Upper lobe of left lung (tissue), 6 donors: ENCODE measurements around the gene TMF1. TPM values are rescaled to one million over a fixed set of nuclear protein-coding genes. Genes with fewer than 3 reads are reported as not detected.

Source experiments
- ATAC-seq, 2 donors: fragments of 200-7000 bp; cut with Tn5 transposase; one replicate each; pipeline ENCODE4 v1.9.1; 2022; ENCODE audit warnings: mild to moderate bottlenecking in 2 of 2, moderate library complexity in 2 of 2; ENCODE audit not compliant: low FRiP score in 2 of 2
- DNase-seq, 2 donors: peaks; one replicate each; pipeline ENCODE4 v3.0.0-alpha.2; 2019 to 2020
- H3K27ac ChIP-seq, 4 donors: fragments of 200-600 bp; sonication (generic); one replicate each; pipeline ENCODE4 v1.5.1; 2016 to 2019
- H3K27me3 ChIP-seq, 4 donors: fragments of 200-600 bp; sonication (generic); one replicate each; pipeline ENCODE4 v1.5.1; 2017 to 2019
- H3K36me3 ChIP-seq, 4 donors: fragments of 200-600 bp; sonication (generic); one replicate each; pipeline ENCODE4 v1.5.1; 2016 to 2019
- H3K4me1 ChIP-seq, 4 donors: fragments of 200-600 bp; sonication (generic); one replicate each; pipeline ENCODE4 v1.5.1; 2018 to 2019
- H3K4me3 ChIP-seq, 4 donors: fragments of 200-600 bp; sonication (generic); one replicate each; pipeline ENCODE4 v1.5.1; 2017 to 2019; ENCODE audit warnings: mild to moderate bottlenecking in 2 of 4, moderate library complexity in 1 of 4
- H3K9me3 ChIP-seq, 4 donors: fragments of 200-600 bp; sonication (generic); one replicate each; pipeline ENCODE4 v1.5.1; 2018 to 2019
- CTCF ChIP-seq, 6 experiments: fragments of 450-650 bp in 4 of 6; fragments of 200-600 bp in 2 of 6; sonication (generic) in 2 of 6; IDR thresholded peaks; one replicate each; pipeline ENCODE4 v1.5.1; 2016 to 2019; ENCODE audit warnings: antibody characterized with exemption in 6 of 6
- EP300 ChIP-seq, 4 donors: sonication (generic); formaldehyde crosslinking; IDR thresholded peaks; one replicate each; pipeline ENCODE4 v1.5.1; 2017; ENCODE audit warnings: antibody characterized with exemption in 4 of 4, control low read depth in 2 of 4
- POLR2A ChIP-seq, 4 donors: fragments of 450-650 bp; IDR thresholded peaks; one replicate each; pipeline ENCODE4 v1.5.1; 2016 to 2017; ENCODE audit warnings: antibody characterized with exemption in 4 of 4, mild to moderate bottlenecking in 2 of 4
- POLR2AphosphoS5 ChIP-seq, 2 donors: sonication (generic); formaldehyde crosslinking; IDR thresholded peaks; one replicate each; pipeline ENCODE4 v1.5.1; 2017; ENCODE audit warnings: antibody characterized with exemption in 2 of 2
- WGBS, 2 donors: methylation state at CpG; one replicate each; pipeline ENCODE4 v1.1.5; 2017 to 2018; 5-methylcytosine and 5-hydroxymethylcytosine counted together
- total RNA-seq, 6 donors: library from RNA; depleted of rRNA in 4 of 6; stranded (reverse); fragments of >200 nt in 4 of 6; gene quantifications; one replicate each; pipeline versions ENCODE4 v1.1.0 to v1.2.1, GENCODE V29; 2016 to 2021
- donor health status: DM: no; HTN: no; CAD: no; lungs with moderate emphysema.
- donor health status: DM: no; HTN: yes; CAD: no; lungs with severe emphysema.

Gene TMF1
- total RNA-seq, 6 donors from 2014 or later = 30.2 to 212 (median 53.0) TPM

DNA sequence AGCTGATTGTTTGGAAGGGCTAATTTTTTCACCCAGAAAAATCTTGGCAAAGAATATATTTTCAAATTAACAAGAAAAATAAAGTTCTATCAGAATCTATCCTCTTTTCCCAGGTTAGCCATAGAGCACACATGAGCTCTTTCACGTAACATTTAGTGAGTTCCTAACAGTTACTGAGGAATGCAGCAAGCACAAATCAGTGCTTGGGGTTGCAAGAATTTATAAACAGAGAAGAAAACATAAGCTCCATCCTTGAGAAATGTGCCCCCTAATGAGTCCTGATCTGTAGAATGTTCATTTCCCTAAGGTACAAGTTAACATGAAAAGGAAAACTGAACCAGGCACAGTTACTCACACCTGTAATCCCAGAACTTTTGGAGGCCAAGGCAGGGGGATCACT lies 52.5 kb downstream of the TMF1 start:
- DNase-seq (no peak), ATAC-seq (no peak)
- Histone ChIP-seq H3K36me3 (peaks cover 8 to 92% (median 51%) of the 10 kb centered on the region in 4 donors), H3K27me3 (no peaks in the 10 kb centered on the region), H3K27ac (no peak overlapping the region), H3K4me1 (peaks cover 0 to 4% (median 0%) of the 10 kb centered on the region in 4 donors), H3K4me3 (no peak overlapping the region), H3K9me3 (no peaks in the 10 kb centered on the region)
- TF ChIP-seq CTCF (IDR thresholded peaks at IDR 0.05) = no peak
- TF ChIP-seq POLR2AphosphoS5 (IDR thresholded peaks at IDR 0.05) = no peak
- no peak for TF ChIP-seq EP300 (IDR thresholded peaks at IDR 0.05)
- no peak for TF ChIP-seq POLR2A (IDR thresholded peaks at IDR 0.05)
- 67 to 83% methylated on average over 1 of the region's 1 CpG for WGBS, 2 donors

DNA sequence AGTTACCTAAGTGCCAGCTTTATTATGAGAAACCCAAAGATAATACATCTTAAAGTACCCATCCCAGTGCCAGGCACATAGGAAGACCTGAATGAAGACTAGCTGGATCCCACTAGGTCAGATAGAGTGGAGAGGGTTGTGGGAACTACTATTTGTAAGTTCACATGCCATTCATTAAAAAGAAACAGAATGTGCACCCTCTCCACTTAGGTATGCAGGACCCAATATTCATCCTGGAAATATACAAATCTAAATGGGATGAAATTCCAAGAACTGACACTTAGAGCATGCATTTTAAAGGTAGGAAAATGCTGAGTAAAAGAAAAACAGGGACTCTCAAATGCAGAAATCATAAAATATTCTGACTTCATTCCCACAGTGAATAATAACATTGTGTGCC lies 53.0 kb downstream of the TMF1 start:
- ATAC-seq = no peak
- no peaks in the 10 kb centered on the region for H3K9me3 ChIP-seq
- DNase-seq = no peak
- H3K36me3 ChIP-seq = peaks cover 8 to 92% (median 50%) of the 10 kb centered on the region in 4 donors
- H3K27me3 ChIP-seq = no peaks in the 10 kb centered on the region
- no peak overlapping the region for H3K27ac ChIP-seq
- no peak for TF ChIP-seq POLR2AphosphoS5 (IDR thresholded peaks at IDR 0.05)
- no peak for TF ChIP-seq POLR2A (IDR thresholded peaks at IDR 0.05)
- no peak for TF ChIP-seq CTCF (IDR thresholded peaks at IDR 0.05)
- no peak for TF ChIP-seq EP300 (IDR thresholded peaks at IDR 0.05)
- peaks cover 0 to 4% (median 0%) of the 10 kb centered on the region in 4 donors for H3K4me1 ChIP-seq
- no peak overlapping the region for H3K4me3 ChIP-seq

GRCh38 chr3:68997887-68998286 lies 54.2 kb downstream of the TMF1 start:
- H3K27ac ChIP-seq = no peak overlapping the region
- H3K36me3 ChIP-seq = peaks cover 8 to 89% (median 45%) of the 10 kb centered on the region in 4 donors
- no peaks in the 10 kb centered on the region for H3K9me3 ChIP-seq
- H3K4me3 ChIP-seq = no peak overlapping the region
- no peak for TF ChIP-seq CTCF (IDR thresholded peaks at IDR 0.05)
- TF ChIP-seq POLR2AphosphoS5 (IDR thresholded peaks at IDR 0.05) = no peak
- no peak for TF ChIP-seq POLR2A (IDR thresholded peaks at IDR 0.05)
- no peak for TF ChIP-seq EP300 (IDR thresholded peaks at IDR 0.05)
- no peak for DNase-seq
- no peaks in the 10 kb centered on the region for H3K27me3 ChIP-seq
- WGBS, 2 donors = 79 to 80% methylated on average over 6 of the region's 6 CpGs
- ATAC-seq = no peak
- H3K4me1 ChIP-seq = peaks cover 0 to 4% (median 0%) of the 10 kb centered on the region in 4 donors

DNA sequence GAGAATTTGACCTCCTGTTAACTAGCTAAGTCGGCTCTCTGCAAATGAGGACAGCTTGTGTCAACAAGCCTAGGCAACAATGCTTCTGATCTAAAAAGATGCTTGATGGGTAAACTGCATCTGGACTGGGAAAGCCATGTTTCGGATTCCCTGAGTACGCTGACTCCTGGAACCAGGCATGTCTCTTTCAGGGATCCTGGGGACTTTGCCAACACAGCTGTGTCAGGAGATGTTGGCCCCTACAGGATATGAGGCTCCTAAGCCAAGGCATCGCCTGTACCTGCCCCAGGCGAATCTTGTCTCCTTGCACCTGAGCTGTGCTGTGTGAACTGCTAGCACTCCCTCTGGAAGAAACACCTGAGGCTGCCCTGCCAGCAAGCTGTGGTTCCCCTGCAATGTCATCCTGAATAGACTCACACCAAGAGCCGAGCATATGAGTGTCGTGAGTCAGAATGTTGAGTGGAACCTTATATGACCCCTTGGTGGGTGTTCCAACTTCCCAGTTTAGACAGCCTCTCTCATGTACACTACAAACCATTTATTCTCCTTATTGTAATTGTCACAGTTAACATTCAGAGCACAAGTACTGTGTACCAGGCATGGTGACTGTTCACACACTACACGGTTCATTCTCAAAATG lies 55.7 kb downstream of the TMF1 start:
- no peaks in the 10 kb centered on the region for H3K27me3 ChIP-seq
- ATAC-seq = peak in 1 of 2 donors; percentile 22
- no peak overlapping the region for H3K27ac ChIP-seq
- TF ChIP-seq CTCF (IDR thresholded peaks at IDR 0.05) = no peak
- no peak for TF ChIP-seq EP300 (IDR thresholded peaks at IDR 0.05)
- TF ChIP-seq POLR2AphosphoS5 (IDR thresholded peaks at IDR 0.05) = no peak
- TF ChIP-seq POLR2A (IDR thresholded peaks at IDR 0.05) = no peak
- 78 to 85% methylated on average over 6 to 8 of the region's 8 CpGs for WGBS, 2 donors
- peaks cover 0 to 4% (median 0%) of the 10 kb centered on the region in 4 donors for H3K4me1 ChIP-seq
- H3K36me3 ChIP-seq = peaks cover 8 to 85% (median 45%) of the 10 kb centered on the region in 4 donors
- H3K4me3 ChIP-seq = no peak overlapping the region
- no peak for DNase-seq
- H3K9me3 ChIP-seq = no peaks in the 10 kb centered on the region

- Histone ChIP-seq H3K36me3 (peaks cover 15 to 85% (median 48%) of the 10 kb centered on the region in 4 donors), H3K4me1 (no peaks in the 10 kb centered on the region), H3K4me3 (no peak overlapping the region), H3K27me3 (no peaks in the 10 kb centered on the region), H3K9me3 (no peaks in the 10 kb centered on the region), H3K27ac (no peak overlapping the region)
- DNase-seq = no peak
- no peak for TF ChIP-seq POLR2AphosphoS5 (IDR thresholded peaks at IDR 0.05)
- TF ChIP-seq CTCF (IDR thresholded peaks at IDR 0.05) = no peak
- TF ChIP-seq POLR2A (IDR thresholded peaks at IDR 0.05) = no peak
- TF ChIP-seq EP300 (IDR thresholded peaks at IDR 0.05) = no peak
- WGBS, 2 donors = 86 to 87% methylated on average over 4 of the region's 4 CpGs
- ATAC-seq = no peak
These were observed 63.4 kb downstream of the TMF1 start for GRCh38 chr3:68988740-68989139.
